ENCODE results near the gene KLHDC3.

Gene KLHDC3

GRCh38 chr6:43024436-43024835 is 10.4 kb downstream of the KLHDC3 start:
- no peaks in the 10 kb centered on the region for H4K20me1 ChIP-seq (ENCODE audit: control insufficient read depth, insufficient read depth, low read depth, low read length)
- peaks cover 15% of the 10 kb centered on the region for H3K4me1 ChIP-seq (ENCODE audit: control insufficient read depth, low read length)
- no peaks in the 10 kb centered on the region for H3K9me3 ChIP-seq (ENCODE audit: control insufficient read depth, insufficient read depth, low read length)
- peaks cover 7% of the 10 kb centered on the region for H3F3A ChIP-seq (ENCODE audit: control insufficient read depth, insufficient read depth)
- peaks cover 64% of the 10 kb centered on the region for H3K36me3 ChIP-seq (ENCODE audit: control insufficient read depth, low read length)
- H3K79me2 ChIP-seq (ENCODE audit: control insufficient read depth, low read length), result peaks cover 33% of the 10 kb centered on the region
- no peaks in the 10 kb centered on the region for H3K9me2 ChIP-seq (replicated peaks; ENCODE audit: control insufficient read depth, low read length)
- no peaks in the 10 kb centered on the region for H3K27me3 ChIP-seq (ENCODE audit: control insufficient read depth, low read length)
- no peak overlapping the region for H3K4me3 ChIP-seq (ENCODE audit: low read length)
- TF ChIP-seq EZH2phosphoT487 (IDR thresholded peaks at IDR 0.05; ENCODE audit: borderline replicate concordance, low read length) (no peak), CTCF (IDR thresholded peaks at IDR 0.05; ENCODE audit: low read depth, low read length, poor library complexity, severe bottlenecking) (no peak)
- H3K4me2 ChIP-seq (ENCODE audit: low read length), result no peak overlapping the region
- H3K27ac ChIP-seq (ENCODE audit: low read depth, low read length), result no peak overlapping the region

- peaks cover 63% of the 10 kb centered on the region for H3K36me3 ChIP-seq (ENCODE audit: control insufficient read depth, low read length)
Observed at GRCh38 chr6:43026365-43026764, 12.3 kb downstream of the KLHDC3 start.

GRCh38 chr6:43029120-43029519 is 15.1 kb downstream of the KLHDC3 start:
- H3K79me2 ChIP-seq (ENCODE audit: control insufficient read depth, low read length), result peaks cover 7% of the 10 kb centered on the region
- H3K36me3 ChIP-seq (ENCODE audit: control insufficient read depth, low read length), result peaks cover 66% of the 10 kb centered on the region
- H3F3A ChIP-seq (ENCODE audit: control insufficient read depth, insufficient read depth), result 0 out of 2 replicates have a peak, but pooled peaks cover 2% of the 10 kb centered on the region

More at GRCh38 chr6:43026365-43026764, 12.3 kb downstream of the KLHDC3 start:
- TF ChIP-seq CTCF (IDR thresholded peaks at IDR 0.05; ENCODE audit: low read depth, low read length, poor library complexity, severe bottlenecking) (no peak), EZH2phosphoT487 (IDR thresholded peaks at IDR 0.05; ENCODE audit: borderline replicate concordance, low read length) (no peak)
- Histone ChIP-seq H3K4me3 (ENCODE audit: low read length) (no peak overlapping the region), H3K27me3 (ENCODE audit: control insufficient read depth, low read length) (no peaks in the 10 kb centered on the region), H3K27ac (ENCODE audit: low read depth, low read length) (no peak overlapping the region), H3F3A (ENCODE audit: control insufficient read depth, insufficient read depth) (0 out of 2 replicates have a peak, but pooled peaks cover 2% of the 10 kb centered on the region), H3K4me2 (ENCODE audit: low read length) (no peak overlapping the region), H3K9me3 (ENCODE audit: control insufficient read depth, insufficient read depth, low read length) (no peaks in the 10 kb centered on the region), H3K4me1 (ENCODE audit: control insufficient read depth, low read length) (peaks cover 6% of the 10 kb centered on the region), H3K9me2 (replicated peaks; ENCODE audit: control insufficient read depth, low read length) (no peaks in the 10 kb centered on the region), H4K20me1 (ENCODE audit: control insufficient read depth, insufficient read depth, low read depth, low read length) (no peaks in the 10 kb centered on the region), H3K79me2 (ENCODE audit: control insufficient read depth, low read length) (peaks cover 33% of the 10 kb centered on the region)

More at GRCh38 chr6:43029120-43029519, 15.1 kb downstream of the KLHDC3 start:
- Histone ChIP-seq H3K4me1 (ENCODE audit: control insufficient read depth, low read length) (no peaks in the 10 kb centered on the region), H3K9me2 (replicated peaks; ENCODE audit: control insufficient read depth, low read length) (no peaks in the 10 kb centered on the region), H3K4me2 (ENCODE audit: low read length) (no peak overlapping the region), H3K27ac (ENCODE audit: low read depth, low read length) (no peak overlapping the region), H3K9me3 (ENCODE audit: control insufficient read depth, insufficient read depth, low read length) (no peaks in the 10 kb centered on the region), H3K27me3 (ENCODE audit: control insufficient read depth, low read length) (no peaks in the 10 kb centered on the region), H3K4me3 (ENCODE audit: low read length) (no peak overlapping the region), H4K20me1 (ENCODE audit: control insufficient read depth, insufficient read depth, low read depth, low read length) (no peaks in the 10 kb centered on the region)
- TF ChIP-seq EZH2phosphoT487 (IDR thresholded peaks at IDR 0.05; ENCODE audit: borderline replicate concordance, low read length) (no peak), CTCF (IDR thresholded peaks at IDR 0.05; ENCODE audit: low read depth, low read length, poor library complexity, severe bottlenecking) (no peak)

Measured in DOHH2 (cell line).